HCT116 (cell line): ENCODE results near the gene BAG2. TPM values are rescaled to one million over a fixed set of nuclear protein-coding genes. Genes with fewer than 3 reads are reported as not detected.

Experiments
- ATAC-seq: fragments of 200-7000 bp; cut with Tn5 transposase; 2 replicates; pipeline ENCODE4 v1.9.1; 2020; ENCODE audit warnings: mild to moderate bottlenecking, moderate library complexity
- BruUV-seq: library from RNA; stranded (reverse); fragments of 400-500 nt; replicated peaks from 2 replicates; lab custom pipeline; 2021; lab: Mats Ljungman, UMichigan
- CTCF ChIA-PET: fragments of 300-600 bp; sonication (Branson Sonifier 250); formaldehyde crosslinking; loops from one replicate; lab custom pipeline; 2021; ENCODE audit warnings: antibody characterized with exemption; lab: Charles Lee
- POLR2A ChIA-PET: fragments of 300-600, 350-600 bp; sonication (Branson Sonifier 250); formaldehyde crosslinking; loops from one replicate; lab custom pipeline; 2021; ENCODE audit warnings: antibody characterized with exemption; lab: Charles Lee
- RAD21 ChIA-PET, 2 experiments: fragments of 300-600 bp; sonication (Branson Sonifier 250); formaldehyde crosslinking; loops; one replicate each; lab custom pipeline; 2023; ENCODE audit warnings: low total read pairs in 2 of 2; ENCODE audit not compliant: uncharacterized antibody in 2 of 2, unreplicated experiment in 2 of 2, low non-redundant PET in 1 of 2; lab: Charles Lee
- DNase-seq: peaks from one replicate; pipeline ENCODE4 v3.0.0-alpha.2; 2010; ENCODE audit warnings: low read depth, low spot score
- H2AFZ ChIP-seq: fragments of 200-600 bp; shearing (Covaris generic), sonication (generic); 2 replicates; pipeline ENCODE4 v1.6.1; 2017; ENCODE audit warnings: low read depth, mixed run types, mixed read lengths, antibody characterized with exemption, low read length; ENCODE audit not compliant: poor library complexity, severe bottlenecking
- H3K27ac ChIP-seq: 2 replicates; pipeline ENCODE4 v1.5.1; 2012; ENCODE audit warnings: low read depth, low read length
- H3K27me3 ChIP-seq: fragments of 200-600 bp; sonication (generic); 2 replicates; pipeline ENCODE4 v1.6.1; 2016; ENCODE audit warnings: mixed run types, low read length, mixed read lengths; ENCODE audit not compliant: insufficient read depth
- H3K36me3 ChIP-seq, 2 experiments: fragments of 200-500 bp in 1 of 2; fragments of 200-600 bp in 1 of 2; sonication (Bioruptor generic) in 1 of 2; sonication (generic) in 1 of 2; 2 replicates each; pipeline versions ENCODE4 v1.5.1 to v1.6.1; 2014 to 2016; ENCODE audit warnings: low read length in 2 of 2, inconsistent platforms in 1 of 2, mixed read lengths in 1 of 2, mixed run types in 1 of 2; ENCODE audit not compliant: insufficient read depth in 2 of 2, control insufficient read depth in 1 of 2
- H3K4me1 ChIP-seq, 2 experiments: fragments of 200-600 bp in 1 of 2; sonication (generic) in 1 of 2; 2 replicates each; pipeline versions ENCODE4 v1.5.1 to v1.6.1; 2012 to 2017; ENCODE audit warnings: low read length in 2 of 2, inconsistent platforms in 1 of 2, mild to moderate bottlenecking in 1 of 2, mixed read lengths in 1 of 2, mixed run types in 1 of 2, moderate library complexity in 1 of 2; ENCODE audit not compliant: insufficient read depth in 2 of 2, control insufficient read depth in 1 of 2
- H3K4me2 ChIP-seq: fragments of 200-600 bp; sonication (generic); 2 replicates; pipeline ENCODE4 v1.6.1; 2017; ENCODE audit warnings: mixed run types, low read length, mixed read lengths
- H3K4me3 ChIP-seq, 2 experiments: fragments of 200-600 bp in 1 of 2; sonication (generic) in 1 of 2; replicated peaks in 1 of 2; 2 replicates each; pipeline ENCODE4 v1.5.1; 2011 to 2016; ENCODE audit warnings: low read length in 2 of 2, control low read depth in 1 of 2, low read depth in 1 of 2, mild to moderate bottlenecking in 1 of 2, mixed read lengths in 1 of 2, mixed run types in 1 of 2
- H3K79me2 ChIP-seq: fragments of 200-600 bp; sonication (generic); 2 replicates; pipeline ENCODE4 v1.6.1; 2017; ENCODE audit warnings: mild to moderate bottlenecking, mixed run types, low read length, moderate library complexity, mixed read lengths; ENCODE audit not compliant: insufficient read depth
- H3K9ac ChIP-seq: fragments of 200-600 bp; sonication (generic); 2 replicates; pipeline ENCODE4 v1.6.1; 2016; ENCODE audit warnings: low read length, mixed read lengths
- H3K9me2 ChIP-seq: fragments of 200-600 bp; sonication (generic), shearing (Covaris generic); 2 replicates; pipeline ENCODE4 v1.6.1; 2017; ENCODE audit warnings: mixed run types, mild to moderate bottlenecking, moderate library complexity; ENCODE audit not compliant: insufficient read depth
- H3K9me3 ChIP-seq, 2 experiments: fragments of 200-500 bp in 1 of 2; fragments of 200-600 bp in 1 of 2; sonication (Bioruptor generic) in 1 of 2; sonication (generic) in 1 of 2; 2 replicates each; pipeline ENCODE4 v1.6.1; 2014 to 2017; ENCODE audit warnings: low read length in 2 of 2, mixed read lengths in 2 of 2, inconsistent platforms in 1 of 2, low read depth in 1 of 2, mild to moderate bottlenecking in 1 of 2, mixed run types in 1 of 2, moderate library complexity in 1 of 2; ENCODE audit not compliant: control insufficient read depth in 1 of 2, insufficient read depth in 1 of 2
- H4K20me1 ChIP-seq: fragments of 200-600 bp; sonication (generic), shearing (Covaris generic); 2 replicates; pipeline ENCODE4 v1.6.1; 2017; ENCODE audit warnings: mixed run types, mild to moderate bottlenecking, moderate library complexity; ENCODE audit not compliant: insufficient read depth
- CBX3 ChIP-seq: IDR thresholded peaks from 2 replicates; pipeline ENCODE4 v1.6.1; 2012; ENCODE audit warnings: low read depth
- EGR1 ChIP-seq: IDR thresholded peaks from 2 replicates; pipeline ENCODE4 v1.6.1; 2012; ENCODE audit warnings: low read depth
- ELF1 ChIP-seq: IDR thresholded peaks from 2 replicates; pipeline ENCODE4 v1.6.1; 2012; ENCODE audit warnings: low read depth, borderline replicate concordance
- EZH2 ChIP-seq: fragments of 200-600 bp; sonication (generic); IDR thresholded peaks from 2 replicates; pipeline ENCODE4 v1.6.1; 2017; ENCODE audit warnings: antibody characterized with exemption, mixed run types
- EZH2phosphoT487 ChIP-seq: fragments of 200-600 bp; IDR thresholded peaks from 2 replicates; pipeline ENCODE4 v1.6.1; 2018; ENCODE audit warnings: antibody characterized with exemption, borderline replicate concordance
- FOSL1 ChIP-seq: IDR thresholded peaks from 2 replicates; pipeline ENCODE4 v1.6.1; 2012; ENCODE audit warnings: low read depth
- JUND ChIP-seq: IDR thresholded peaks from 2 replicates; pipeline ENCODE4 v1.6.1; 2012
- POLR2A ChIP-seq: IDR thresholded peaks from 2 replicates; pipeline ENCODE4 v1.7.0; 2011; ENCODE audit warnings: borderline replicate concordance; ENCODE audit not compliant: insufficient read depth, insufficient read length; ENCODE audit errors: extremely low read depth
- POLR2AphosphoS5 ChIP-seq: IDR thresholded peaks from 2 replicates; pipeline ENCODE4 v1.6.1; 2011; ENCODE audit warnings: mild to moderate bottlenecking, low read depth, low read length, moderate library complexity
- RAD21 ChIP-seq: IDR thresholded peaks from 2 replicates; pipeline ENCODE4 v1.6.1; 2012; ENCODE audit warnings: low read depth, mild to moderate bottlenecking
- SIN3A ChIP-seq: IDR thresholded peaks from 2 replicates; pipeline ENCODE4 v1.6.1; 2012; ENCODE audit warnings: low read depth
- SP1 ChIP-seq: IDR thresholded peaks from 2 replicates; pipeline ENCODE4 v1.6.1; 2012; ENCODE audit warnings: low read depth
- SRF ChIP-seq: IDR thresholded peaks from 2 replicates; pipeline ENCODE4 v1.6.1; 2012; ENCODE audit warnings: low read depth
- TCF7L2 ChIP-seq: IDR thresholded peaks from 2 replicates; pipeline ENCODE4 v1.7.0; 2011; ENCODE audit warnings: borderline replicate concordance, inconsistent platforms; ENCODE audit not compliant: insufficient read depth, insufficient read length; ENCODE audit errors: extremely low read depth
- YY1 ChIP-seq: IDR thresholded peaks from 2 replicates; pipeline ENCODE4 v1.6.1; 2011; ENCODE audit warnings: low read length, low read depth, moderate library complexity, mild to moderate bottlenecking; ENCODE audit not compliant: insufficient replicate concordance; ENCODE audit errors: extremely low read depth
- ZFX ChIP-seq: fragments of 450-650 bp; IDR thresholded peaks from 2 replicates; pipeline ENCODE4 v1.6.1; 2017
- ZNF274 ChIP-seq: fragments of 200-500 bp; sonication (Bioruptor generic); IDR thresholded peaks from 2 replicates; pipeline ENCODE4 v1.6.1; 2014; ENCODE audit warnings: mild to moderate bottlenecking, low read depth, low read length, inconsistent platforms
- intact Hi-C: fragments of 100-400 bp; cut with micrococcal nuclease; formaldehyde crosslinking; loops from 2 replicates; pipeline ENCODE4 v1.10.0; 2022
- total RNA-seq: library from RNA; stranded (reverse); gene quantifications from one replicate; pipeline ENCODE4 v1.2.1, GENCODE V29; 2021; ENCODE audit not compliant: unreplicated experiment
- TF ChIP-seq, protein P1 (sequence below): IDR thresholded peaks from 2 replicates; pipeline ENCODE4 v1.6.1; 2012
- TF ChIP-seq, protein P2 (sequence below): IDR thresholded peaks from 2 replicates; pipeline ENCODE4 v1.6.1; 2011; ENCODE audit warnings: mild to moderate bottlenecking, low read length, moderate library complexity; ENCODE audit not compliant: insufficient replicate concordance; ENCODE audit errors: extremely low read depth
- TF ChIP-seq, protein P3 (sequence below): IDR thresholded peaks from 2 replicates; pipeline ENCODE4 v1.6.1; 2012

The BAG2 gene
- total RNA-seq, 1 experiment from 2014 or later, result 13.5 TPM

DNA sequence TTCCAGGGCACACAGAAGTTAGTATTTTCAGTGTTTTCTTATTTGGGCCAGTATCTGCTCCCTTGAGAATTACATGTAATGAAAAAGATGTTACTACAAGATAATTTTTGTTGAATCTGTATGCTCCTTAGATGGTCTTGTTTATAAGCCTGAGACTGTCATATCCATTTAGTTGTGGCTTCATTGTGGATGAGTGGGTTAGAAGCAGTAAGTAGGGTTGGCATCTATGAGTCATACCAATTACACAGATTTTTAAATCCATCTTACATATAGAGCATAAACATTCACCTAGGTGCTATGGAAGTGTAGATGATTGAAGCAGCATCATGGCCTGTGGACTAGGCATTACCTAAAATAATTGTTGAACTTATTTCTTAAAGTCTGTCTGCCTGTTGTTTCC, 13.5 kb upstream of the BAG2 start (continued):
- TF ChIP-seq, protein P1, sequence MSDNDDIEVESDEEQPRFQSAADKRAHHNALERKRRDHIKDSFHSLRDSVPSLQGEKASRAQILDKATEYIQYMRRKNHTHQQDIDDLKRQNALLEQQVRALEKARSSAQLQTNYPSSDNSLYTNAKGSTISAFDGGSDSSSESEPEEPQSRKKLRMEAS, result no peak
- no peak for TF ChIP-seq SP1
- no peak for TF ChIP-seq EZH2
- no peak for TF ChIP-seq EGR1
- no peak for TF ChIP-seq RAD21
- no peak for TF ChIP-seq SRF
- TF ChIP-seq, protein P2, sequence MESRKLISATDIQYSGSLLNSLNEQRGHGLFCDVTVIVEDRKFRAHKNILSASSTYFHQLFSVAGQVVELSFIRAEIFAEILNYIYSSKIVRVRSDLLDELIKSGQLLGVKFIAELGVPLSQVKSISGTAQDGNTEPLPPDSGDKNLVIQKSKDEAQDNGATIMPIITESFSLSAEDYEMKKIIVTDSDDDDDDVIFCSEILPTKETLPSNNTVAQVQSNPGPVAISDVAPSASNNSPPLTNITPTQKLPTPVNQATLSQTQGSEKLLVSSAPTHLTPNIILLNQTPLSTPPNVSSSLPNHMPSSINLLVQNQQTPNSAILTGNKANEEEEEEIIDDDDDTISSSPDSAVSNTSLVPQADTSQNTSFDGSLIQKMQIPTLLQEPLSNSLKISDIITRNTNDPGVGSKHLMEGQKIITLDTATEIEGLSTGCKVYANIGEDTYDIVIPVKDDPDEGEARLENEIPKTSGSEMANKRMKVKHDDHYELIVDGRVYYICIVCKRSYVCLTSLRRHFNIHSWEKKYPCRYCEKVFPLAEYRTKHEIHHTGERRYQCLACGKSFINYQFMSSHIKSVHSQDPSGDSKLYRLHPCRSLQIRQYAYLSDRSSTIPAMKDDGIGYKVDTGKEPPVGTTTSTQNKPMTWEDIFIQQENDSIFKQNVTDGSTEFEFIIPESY, result no peak

DNA sequence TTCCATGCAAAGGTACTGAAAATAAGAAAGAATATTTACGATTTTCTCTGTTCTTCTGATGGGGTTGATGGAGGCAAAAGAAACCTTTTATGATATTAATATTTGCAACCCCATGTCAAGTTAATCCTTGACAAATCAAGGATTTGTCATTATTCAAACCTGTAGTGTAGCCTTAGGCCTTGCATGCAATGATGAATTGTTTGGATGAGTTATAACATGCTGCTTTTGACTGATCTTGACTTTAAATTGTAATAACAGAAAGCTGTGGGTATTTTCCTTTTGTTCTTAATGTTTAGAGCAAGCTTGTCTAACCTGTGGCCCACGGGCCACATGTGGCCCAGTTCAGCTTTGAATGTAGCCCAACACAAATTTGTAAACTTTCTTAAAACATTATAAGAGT, 13.0 kb upstream of the BAG2 start:
- TF ChIP-seq ELF1 (no peak), TCF7L2 (no peak), JUND (no peak), ZFX (no peak), CBX3 (no peak), POLR2AphosphoS5 (no peak), EGR1 (no peak), SIN3A (no peak), SRF (no peak), ZNF274 (no peak), FOSL1 (no peak), POLR2A (no peak), EZH2phosphoT487 (no peak), YY1 (no peak)
- TF ChIP-seq, protein P2, result no peak
- TF ChIP-seq, protein P3, sequence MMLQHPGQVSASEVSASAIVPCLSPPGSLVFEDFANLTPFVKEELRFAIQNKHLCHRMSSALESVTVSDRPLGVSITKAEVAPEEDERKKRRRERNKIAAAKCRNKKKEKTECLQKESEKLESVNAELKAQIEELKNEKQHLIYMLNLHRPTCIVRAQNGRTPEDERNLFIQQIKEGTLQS, result no peak
- Histone ChIP-seq H3K4me2 (no peak overlapping the region), H3K27ac (no peak overlapping the region), H3K9ac (no peak overlapping the region), H3K79me2 (no peaks in the 10 kb centered on the region), H3K4me1 (no peaks in the 10 kb centered on the region), H3K4me3 (no peak overlapping the region), H3K9me2 (no peaks in the 10 kb centered on the region), H2AFZ (no peak overlapping the region), H3K9me3 (0 out of 4 replicates have a peak, but pooled peaks cover 0 to 1% of the 10 kb centered on the region in 2 experiments), H4K20me1 (no peaks in the 10 kb centered on the region), H3K36me3 (peaks cover 5 to 8% of the 10 kb centered on the region in 2 experiments), H3K27me3 (no peaks in the 10 kb centered on the region)
- intact Hi-C loops, result no loop called here
- ATAC-seq (no peak), DNase-seq (no peak)
- BruUV-seq, result no TSS peak
- RAD21 ChIA-PET, result no interaction called here
- CTCF ChIA-PET, result no interaction called here
- POLR2A ChIA-PET, result no interaction called here
